Bronchial epithelial cell (primary cell): Measurements from ENCODE around the gene LRRIQ1. TPM values are rescaled to one million over a fixed set of nuclear protein-coding genes. Genes with fewer than 3 reads are reported as not detected.

ENCODE experiments used
- total RNA-seq: library from RNA; depleted of rRNA; stranded (reverse); fragments of >200 nt; gene quantifications from 2 replicates; pipeline ENCODE4 v1.2.1, GENCODE V29; 2014

LRRIQ1 gene
- total RNA-seq, 1 donor from 2014 or later = under 0.01 TPM

Other genes with a start within 250 kb of the LRRIQ1 start
- gene SLC6A15, start 123.6 kb upstream of the LRRIQ1 start, total RNA-seq = 22.9 and 65.0 TPM in 2 replicates
- under 0.01 TPM in 1 of 2 replicates, not detected in the other for gene TSPAN19, start 74 bp upstream of the LRRIQ1 start, total RNA-seq
- 0.26 and 0.38 TPM in 2 replicates for gene ALX1, start 243.9 kb downstream of the LRRIQ1 start, total RNA-seq